ENCODE data around the gene OR56A3.
"Not testable (repeated sequence)": the region's sequence is repeated elsewhere in the genome, so short reads cannot be mapped to it uniquely, and the experiment has no call there.

The OR56A3 gene

GRCh38 chr11:5941951-5942350 is at the start of gene OR56A3:
OR56A3 (plus strand) TSS chr11:5942251; CDS start chr11:5947347, 5,096 bp downstream.
- DNase-seq = no peak

DNA sequence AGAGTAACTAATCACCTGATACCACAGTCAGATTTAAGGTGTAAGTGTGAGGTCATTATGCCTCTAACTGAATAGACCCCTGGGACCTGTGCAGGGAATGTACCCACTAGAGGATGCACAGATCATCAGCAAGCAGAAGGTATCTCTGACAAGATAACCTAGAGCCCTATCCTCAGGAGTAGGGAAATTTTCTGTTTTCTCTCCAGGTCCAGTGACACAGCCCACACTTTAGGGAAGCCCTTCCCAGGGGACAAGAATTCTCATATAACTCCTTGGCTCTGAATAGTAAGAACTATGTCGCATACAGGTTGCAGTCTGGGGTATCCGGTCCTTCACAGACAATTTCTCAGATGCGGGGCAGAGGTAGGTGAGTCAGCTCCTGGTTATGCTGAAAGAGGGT is 49.1 kb upstream of the OR56A3 start, which contains the start of gene OR52E5:
OR52E5 (plus strand) TSS at position 301 of the 400 bp plus-strand sequence. CDS start 7,569 bp downstream, outside the sequence.
- DNase-seq = no peak

DNA sequence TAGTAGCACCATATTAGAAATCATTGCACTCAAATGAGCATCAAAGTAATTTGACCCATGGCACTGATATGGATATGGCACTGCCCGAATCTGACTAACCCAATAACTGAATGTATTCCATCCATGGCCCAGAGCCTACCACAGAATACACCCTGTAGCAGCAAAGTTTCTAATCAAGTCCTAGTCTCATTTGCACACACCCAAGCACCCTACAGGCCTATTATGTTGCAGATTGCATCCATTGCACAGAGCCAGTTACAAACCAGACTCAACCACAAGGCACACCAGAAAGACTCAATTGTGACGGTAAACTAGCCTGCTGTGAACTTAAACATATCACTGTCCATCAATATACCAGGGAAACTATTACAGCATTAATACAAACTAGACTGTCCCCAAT is 42.5 kb upstream of the OR56A3 start:
- DNase-seq = no peak

DNA sequence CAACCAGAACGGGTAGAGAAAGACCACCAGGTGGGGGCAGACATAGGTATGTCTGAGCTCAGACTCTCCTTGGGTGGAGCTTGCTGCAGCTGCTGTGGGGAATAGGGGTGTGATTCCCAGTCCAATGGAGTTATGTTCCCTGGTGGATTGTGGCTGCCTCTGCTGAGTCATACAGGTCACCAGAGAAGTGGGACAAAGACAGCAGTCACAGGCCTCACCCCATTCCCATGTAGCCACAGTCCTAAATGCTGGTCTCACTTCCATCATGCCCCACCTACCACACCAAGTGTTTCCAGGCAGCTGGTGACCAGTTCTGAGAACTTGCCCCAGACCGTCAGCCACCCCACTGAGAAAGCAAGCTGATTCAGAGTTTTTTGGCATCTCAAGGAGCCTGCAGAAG is 31.5 kb upstream of the OR56A3 start:
- no peak for DNase-seq

DNA sequence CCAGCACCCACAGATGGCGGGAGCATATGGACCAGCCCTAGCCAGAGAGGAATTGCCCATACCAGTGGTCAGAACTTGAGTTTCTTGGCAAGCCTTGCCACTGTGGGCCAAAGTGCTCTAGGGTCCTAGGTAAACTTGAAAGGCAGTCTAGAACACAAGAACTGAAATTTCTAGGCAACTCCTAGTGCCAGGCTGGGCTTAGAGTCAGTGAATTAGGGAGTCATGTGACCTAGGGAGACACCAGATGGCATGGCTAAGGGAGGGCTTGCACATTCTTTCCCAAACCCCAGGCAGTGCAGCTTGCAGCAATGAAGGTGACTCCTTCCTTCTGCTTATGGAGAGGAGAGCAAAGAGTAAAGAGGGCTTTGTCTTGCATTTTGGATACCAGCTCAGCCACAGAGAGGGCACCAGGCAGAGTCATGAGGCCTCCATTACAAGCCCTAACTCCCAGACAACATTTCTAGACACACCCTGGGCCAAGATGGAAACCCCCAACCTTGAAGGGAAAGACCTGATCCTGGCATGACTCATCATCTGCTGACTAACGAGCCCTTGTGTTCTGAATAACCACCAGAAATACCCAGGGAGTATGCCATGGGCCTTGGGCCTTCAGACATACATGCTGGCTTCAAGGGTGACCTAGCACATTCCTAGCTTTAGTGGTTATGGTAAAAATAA is 19.2 kb upstream of the OR56A3 start:
- DNase-seq = no peak

- no peak for DNase-seq
Measured at GRCh38 chr11:5923427-5923776, 18.6 kb upstream of the OR56A3 start.

DNA sequence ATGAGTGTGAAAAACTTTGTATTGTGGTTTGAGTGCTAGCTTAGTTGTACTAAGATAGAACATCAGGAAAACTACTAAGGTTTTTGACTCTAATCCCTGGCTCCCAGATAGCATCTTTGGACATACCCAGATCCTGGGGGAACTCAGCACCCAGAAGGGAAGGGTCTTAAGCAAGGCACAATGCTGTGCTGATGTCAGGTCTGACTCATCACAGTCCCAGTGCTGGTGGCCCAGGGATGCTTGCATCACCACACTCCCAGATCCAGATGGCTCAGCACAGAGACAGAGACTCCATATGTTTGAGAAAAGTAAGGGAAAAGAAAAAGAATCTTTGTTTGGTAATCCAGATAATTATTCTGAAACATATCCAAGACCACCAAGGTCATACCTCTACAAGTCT is 18.3 kb upstream of the OR56A3 start:
- no peak for DNase-seq

- DNase-seq = no peak
Measured at GRCh38 chr11:5928271-5928670, 13.8 kb upstream of the OR56A3 start.

DNA sequence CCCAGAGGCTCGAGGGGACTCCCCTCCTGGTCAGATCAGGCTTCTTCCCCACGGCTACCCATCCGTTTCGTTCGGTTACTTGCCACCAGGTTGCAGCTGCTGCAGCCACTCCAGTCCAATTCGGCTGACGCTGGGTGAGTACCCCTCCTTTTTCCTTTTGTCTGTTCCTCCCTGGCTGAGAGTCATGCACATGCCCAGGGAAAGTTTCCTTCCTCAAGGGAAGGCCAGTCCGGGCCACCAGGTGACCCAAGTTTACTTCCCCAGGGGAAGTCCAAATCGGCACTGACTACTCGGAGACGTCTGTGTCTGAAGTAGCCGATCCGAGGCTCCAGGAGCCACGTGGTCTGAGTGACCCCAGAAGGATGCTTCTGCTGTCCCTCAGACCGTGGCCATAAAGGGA is 13.2 kb upstream of the OR56A3 start:
- no peak for DNase-seq

- DNase-seq = no peak
Measured at GRCh38 chr11:5929571-5930368, 12.3 kb upstream of the OR56A3 start.

DNA sequence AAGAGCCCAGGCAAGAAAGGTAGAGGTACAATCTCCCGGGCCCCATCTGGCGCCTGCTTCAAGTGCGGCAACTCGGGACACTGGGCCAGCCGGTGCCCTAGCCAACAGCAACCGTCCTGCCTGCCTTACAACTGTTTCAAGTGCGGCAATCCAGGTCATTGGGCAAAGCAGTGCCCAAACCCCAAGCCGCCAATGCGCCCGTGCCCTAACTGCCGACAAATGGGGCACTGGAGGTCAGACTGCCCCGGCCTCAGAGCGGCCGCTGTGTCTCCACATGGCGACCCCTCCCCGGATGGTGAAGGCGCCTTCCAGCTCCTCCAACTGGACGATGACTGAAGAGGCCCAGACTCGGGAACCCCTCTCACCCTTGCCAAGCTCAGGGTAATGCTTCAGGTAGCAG is 11.4 kb upstream of the OR56A3 start:
- DNase-seq = no peak

- DNase-seq = no peak
Measured at GRCh38 chr11:5931061-5931460, 11.0 kb upstream of the OR56A3 start.

GRCh38 chr11:5932671-5933070 is 9.4 kb upstream of the OR56A3 start:
- DNase-seq = no peak

GRCh38 chr11:5933116-5933515 is 8.9 kb upstream of the OR56A3 start:
- DNase-seq = no peak

DNA sequence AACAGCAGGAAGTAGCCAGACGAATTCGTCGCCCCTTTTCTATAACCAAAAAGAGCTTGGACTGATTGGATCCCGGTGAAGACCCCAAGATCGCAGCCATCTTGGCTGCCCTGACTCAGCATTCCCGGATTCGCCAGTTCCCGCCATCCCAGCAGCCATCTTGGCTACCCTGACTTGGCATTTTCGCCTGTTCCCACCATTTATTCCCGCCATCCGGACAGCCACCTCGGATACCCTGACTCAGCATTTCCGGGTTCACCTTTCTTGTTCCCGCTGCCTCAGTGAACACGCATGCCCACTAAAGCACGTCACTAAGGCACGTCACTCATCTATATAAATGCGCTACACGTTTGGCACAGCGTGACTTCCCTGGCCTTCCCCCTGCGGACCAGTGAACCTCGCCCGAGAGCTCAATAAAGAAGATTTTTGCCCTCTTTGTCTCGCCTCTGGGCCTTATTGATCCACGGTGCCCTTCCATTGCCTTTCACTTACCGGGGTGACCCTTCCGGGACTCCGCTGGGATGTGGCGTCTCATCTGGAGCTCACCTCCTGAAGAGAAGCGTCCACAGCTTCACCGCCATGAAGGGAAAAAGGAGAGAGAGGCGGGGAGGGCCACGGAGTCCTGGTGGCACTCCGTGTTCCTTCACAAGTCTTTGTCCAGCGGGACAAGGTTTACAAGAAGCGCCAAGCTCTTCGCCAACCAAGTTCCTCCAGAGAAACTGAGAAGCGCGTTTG is 4.0 kb upstream of the OR56A3 start:
- no peak for DNase-seq

DNA sequence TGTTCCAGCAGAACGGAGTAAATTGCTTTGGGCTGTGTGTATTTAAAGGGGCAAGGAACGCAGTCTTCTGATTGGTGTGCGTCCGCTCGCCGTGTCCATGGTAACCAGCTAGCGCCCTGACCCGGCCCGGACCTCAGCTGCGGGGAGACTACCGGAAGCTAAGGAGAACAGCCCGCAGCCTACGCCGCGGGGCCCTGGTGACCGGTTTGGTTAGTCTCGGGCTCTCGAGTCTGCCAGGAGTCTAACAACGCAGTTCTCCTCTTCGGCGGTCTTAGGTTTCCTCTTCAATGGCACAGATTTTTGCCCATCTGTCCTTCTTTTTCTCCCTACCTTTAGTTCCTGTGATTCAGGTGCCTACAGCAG is 3.5 kb upstream of the OR56A3 start:
- no peak for DNase-seq

GRCh38 chr11:5940748-5941147 is 1.3 kb upstream of the OR56A3 start:
- no peak for DNase-seq

GRCh38 chr11:5955586-5955985 is 13.5 kb downstream of the OR56A3 start:
- DNase-seq = no peak

DNA sequence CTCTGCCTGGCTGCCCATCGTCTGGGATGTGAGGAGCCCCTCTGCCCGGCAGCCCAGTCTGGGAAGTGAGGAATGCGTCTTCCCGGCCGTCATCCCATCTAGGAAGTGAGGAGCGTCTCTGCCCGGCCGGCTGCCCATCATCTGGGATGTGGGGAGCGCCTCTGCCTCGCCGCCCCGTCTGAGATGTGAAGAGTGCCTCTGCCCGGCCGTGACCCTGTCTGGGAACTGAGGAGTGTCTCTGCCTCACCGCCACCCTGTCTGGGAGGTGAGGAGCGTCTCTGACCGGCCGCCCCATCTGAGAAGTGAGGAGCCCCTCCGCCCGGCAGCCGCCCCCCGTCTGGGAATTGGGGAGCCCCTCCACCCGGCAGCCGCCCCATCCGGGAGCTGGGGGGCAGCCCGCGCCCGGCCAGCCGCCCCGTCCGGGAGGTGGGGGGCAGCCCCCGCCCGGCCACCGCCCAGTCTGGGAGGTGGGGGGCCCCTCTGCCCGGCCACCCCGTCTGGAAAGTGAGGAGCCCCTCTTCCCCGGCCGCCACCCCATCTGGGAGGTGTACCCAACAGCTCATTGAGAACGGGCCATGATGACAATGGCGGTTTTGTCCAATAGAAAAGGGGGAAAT is 18.8 kb downstream of the OR56A3 start:
- DNase-seq = not testable (repeated sequence)

DNA sequence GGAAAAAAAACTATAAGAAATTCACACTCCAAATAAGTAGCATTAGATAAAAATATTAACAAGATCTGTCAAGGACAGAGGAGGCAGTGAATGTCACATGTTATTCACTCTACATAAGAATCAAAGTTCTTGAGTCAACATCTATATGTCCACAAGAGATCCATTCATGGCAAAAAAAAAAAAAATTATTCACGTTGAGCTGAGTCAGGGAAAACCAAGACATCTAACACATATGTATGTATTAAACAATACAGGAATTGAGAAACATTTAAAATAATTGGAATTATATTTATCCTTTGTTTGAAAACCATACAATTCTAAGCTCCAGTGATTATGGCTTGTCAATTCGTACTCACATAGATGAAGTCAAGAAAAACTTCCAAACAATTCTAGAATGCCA is 24.9 kb downstream of the OR56A3 start:
- no peak for DNase-seq

DNA sequence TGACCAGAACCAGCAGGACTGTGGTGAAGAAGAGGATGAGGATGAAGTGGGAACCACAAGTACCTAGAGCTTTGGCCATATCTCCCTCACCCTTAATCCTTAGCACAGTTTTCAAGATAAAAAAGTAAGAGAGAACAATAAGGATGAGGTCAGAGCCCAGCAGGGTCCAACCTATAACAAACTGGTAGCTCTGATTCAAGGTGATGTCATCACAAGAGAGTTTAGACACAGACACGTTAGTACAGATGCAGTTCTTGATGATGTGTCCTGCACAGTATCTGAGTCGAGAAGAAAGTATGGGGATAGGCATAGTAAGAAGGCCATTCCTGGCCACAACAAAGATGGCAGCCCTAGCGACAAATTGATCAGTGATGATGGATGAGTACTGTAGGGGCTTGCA is 25.7 kb downstream of the OR56A3 start:
- DNase-seq = no peak

DNA sequence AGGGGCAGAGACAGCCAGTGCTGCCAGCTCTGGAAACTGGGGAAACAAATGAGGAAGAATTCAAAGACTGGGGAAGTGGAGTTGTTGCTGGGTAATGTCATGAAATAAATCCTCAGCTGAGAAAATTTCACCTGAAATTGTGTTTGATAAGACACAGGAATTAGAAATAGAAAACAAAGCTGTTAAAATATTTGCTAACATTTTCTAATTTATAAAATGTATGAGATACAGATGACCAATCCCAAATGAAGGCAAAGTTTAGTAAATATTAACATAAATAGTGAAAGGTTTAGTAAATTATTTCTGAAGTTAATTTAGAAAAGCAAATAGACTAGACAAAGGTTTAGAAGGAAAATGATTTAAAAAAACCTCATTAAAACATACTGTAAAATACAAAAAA is 26.3 kb downstream of the OR56A3 start, which contains the start of gene OR56A5:
OR56A5 (minus strand) TSS at position 101 of the 400 bp plus-strand sequence; CDS start at position 101, 0 bp downstream.
- DNase-seq = no peak

- DNase-seq = no peak
Measured at GRCh38 chr11:5973530-5973929, 31.5 kb downstream of the OR56A3 start.
